Measurements from ENCODE around the gene AGO4. TPM values are rescaled to one million over a fixed set of nuclear protein-coding genes. Genes with fewer than 3 reads are reported as not detected.
"Not testable (repeated sequence)": the region's sequence is repeated elsewhere in the genome, so short reads cannot be mapped to it uniquely, and the experiment has no call there.

AGO4 gene
- total RNA-seq, 1 donor from 2014 or later: 26.4 TPM

GRCh38 chr1:35797380-35797779, 10.4 kb upstream of the AGO4 start:
- Histone ChIP-seq H3K9ac (no peak overlapping the region), H3K27me3 (no peaks in the 10 kb centered on the region), H3K36me3 (no peaks in the 10 kb centered on the region), H4K20me1 (ENCODE audit: low read depth) (no peaks in the 10 kb centered on the region), H3K79me2 (ENCODE audit: low read depth) (no peaks in the 10 kb centered on the region), H3F3A (ENCODE audit: low read depth) (no peaks in the 10 kb centered on the region), H3K4me1 (no peaks in the 10 kb centered on the region), H3K9me3 (ENCODE audit: low read depth) (no peaks in the 10 kb centered on the region), H2AFZ (replicated peaks) (no peak overlapping the region), H3K4me3 (no peak overlapping the region), H3K4me2 (no peak overlapping the region), H3K27ac (no peak overlapping the region)
- Mint-ChIP-seq H3K36me3 (no peaks in the 10 kb centered on the region), H3K9me3 (no peaks in the 10 kb centered on the region), H3K4me3 (no peak overlapping the region), H3K27me3 (ENCODE audit: insufficient read depth, low read depth) (peaks cover 2% of the 10 kb centered on the region), H3K27ac (no peak overlapping the region), H3K4me1 (no peaks in the 10 kb centered on the region)
- no peak for TF ChIP-seq CTCF (IDR thresholded peaks at IDR 0.05)
- TF ChIP-seq EZH2 (IDR thresholded peaks at IDR 0.05): no peak
- TF ChIP-seq EZH2phosphoT487 (IDR thresholded peaks at IDR 0.05): no peak
- DNase-seq (ENCODE audit: low spot score): no peak

GRCh38 chr1:35798019-35798418, 9.8 kb upstream of the AGO4 start:
- not testable (repeated sequence) for H3K4me3 ChIP-seq; H3K27me3 Mint-ChIP-seq (ENCODE audit: insufficient read depth, low read depth); H3K4me1 Mint-ChIP-seq; H3K9ac ChIP-seq; H4K20me1 ChIP-seq (ENCODE audit: low read depth); H3K9me3 Mint-ChIP-seq; DNase-seq (ENCODE audit: low spot score); H3K4me1 ChIP-seq; H3K79me2 ChIP-seq (ENCODE audit: low read depth); H3K36me3 ChIP-seq; H3K9me3 ChIP-seq (ENCODE audit: low read depth); H3K4me2 ChIP-seq; H3K27ac Mint-ChIP-seq; H2AFZ ChIP-seq (replicated peaks); H3K4me3 Mint-ChIP-seq; H3F3A ChIP-seq (ENCODE audit: low read depth); H3K27me3 ChIP-seq; H3K27ac ChIP-seq; H3K36me3 Mint-ChIP-seq

- not testable (repeated sequence) for H3K9ac ChIP-seq; H3F3A ChIP-seq (ENCODE audit: low read depth); H3K9me3 Mint-ChIP-seq; H3K9me3 ChIP-seq (ENCODE audit: low read depth); H3K4me2 ChIP-seq; H3K4me3 ChIP-seq; H3K4me1 ChIP-seq; H3K27ac Mint-ChIP-seq; H2AFZ ChIP-seq (replicated peaks); H3K27ac ChIP-seq; H3K27me3 ChIP-seq; DNase-seq (ENCODE audit: low spot score); H4K20me1 ChIP-seq (ENCODE audit: low read depth); H3K79me2 ChIP-seq (ENCODE audit: low read depth); H3K36me3 Mint-ChIP-seq; H3K27me3 Mint-ChIP-seq (ENCODE audit: insufficient read depth, low read depth); H3K36me3 ChIP-seq; H3K4me1 Mint-ChIP-seq; H3K4me3 Mint-ChIP-seq
Measured at GRCh38 chr1:35800167-35800887, 7.5 kb upstream of the AGO4 start.

- Histone ChIP-seq H3K4me2 (peak overlapping the region; percentile 92), H3K27ac (peak overlapping the region; percentile 14), H3K9ac (peak overlapping the region; percentile 83), H3F3A (ENCODE audit: low read depth) (peaks cover 19% of the 10 kb centered on the region), H3K4me3 (peak overlapping the region; percentile 99), H3K9me3 (ENCODE audit: low read depth) (no peaks in the 10 kb centered on the region), H3K36me3 (no peaks in the 10 kb centered on the region), H3K79me2 (ENCODE audit: low read depth) (peaks cover 42% of the 10 kb centered on the region), H2AFZ (replicated peaks) (peak overlapping the region; percentile 90), H3K4me1 (peaks cover 14% of the 10 kb centered on the region), H4K20me1 (ENCODE audit: low read depth) (peaks cover 46% of the 10 kb centered on the region), H3K27me3 (no peaks in the 10 kb centered on the region)
- Mint-ChIP-seq H3K4me1 (peaks cover 23% of the 10 kb centered on the region), H3K4me3 (peak overlapping the region; percentile 97), H3K9me3 (no peaks in the 10 kb centered on the region), H3K27me3 (ENCODE audit: insufficient read depth, low read depth) (peaks cover 9% of the 10 kb centered on the region), H3K27ac (peak overlapping the region; percentile 96), H3K36me3 (peaks cover 2% of the 10 kb centered on the region)
- DNase-seq (ENCODE audit: low spot score): peak; percentile 43
- no peak for TF ChIP-seq EZH2 (IDR thresholded peaks at IDR 0.05)
- TF ChIP-seq EZH2phosphoT487 (IDR thresholded peaks at IDR 0.05): no peak
- no peak for TF ChIP-seq CTCF (IDR thresholded peaks at IDR 0.05)
Measured at GRCh38 chr1:35808450-35809113, 766 bp downstream of the AGO4 start.

Measured in neural progenitor cell (in vitro differentiated cells).